ELR (cell line): ENCODE data around the gene CHSY3.

ENCODE experiments used
- DNase-seq: peaks from one replicate; pipeline ENCODE4 v3.0.0-alpha.2; 2015; ENCODE audit warnings: low read depth

CHSY3 gene

GRCh38 chr5:130096483-130096882 is 192.2 kb downstream of the CHSY3 start:
- no peak for DNase-seq

GRCh38 chr5:130099008-130099407 is 194.7 kb downstream of the CHSY3 start:
- no peak for DNase-seq

- DNase-seq: no peak
These were observed 198.1 kb downstream of the CHSY3 start for GRCh38 chr5:130102375-130102774.

- no peak for DNase-seq
These were observed 198.7 kb downstream of the CHSY3 start for GRCh38 chr5:130102960-130103359.

- no peak for DNase-seq
These were observed 200.8 kb downstream of the CHSY3 start for GRCh38 chr5:130104895-130105688.

- DNase-seq: no peak
These were observed 202.2 kb downstream of the CHSY3 start for GRCh38 chr5:130106480-130106879.

- DNase-seq: peak; percentile 54
These were observed 204.9 kb downstream of the CHSY3 start for GRCh38 chr5:130109152-130109551.

GRCh38 chr5:130110328-130110727 is 206.1 kb downstream of the CHSY3 start:
- DNase-seq: no peak

- DNase-seq: no peak
These were observed 207.5 kb downstream of the CHSY3 start for GRCh38 chr5:130111746-130112145.

GRCh38 chr5:130112246-130112645 is 208.0 kb downstream of the CHSY3 start:
- DNase-seq: no peak

- DNase-seq: no peak
These were observed 211.4 kb downstream of the CHSY3 start for GRCh38 chr5:130115686-130116085.

- no peak for DNase-seq
These were observed 212.2 kb downstream of the CHSY3 start for GRCh38 chr5:130116462-130116861.

GRCh38 chr5:130116972-130117371 is 212.7 kb downstream of the CHSY3 start:
- no peak for DNase-seq

GRCh38 chr5:130126746-130127145 is 222.5 kb downstream of the CHSY3 start:
- no peak for DNase-seq

GRCh38 chr5:130135506-130135905 is 231.2 kb downstream of the CHSY3 start:
- peak; percentile 27 for DNase-seq

- DNase-seq: no peak
These were observed 232.0 kb downstream of the CHSY3 start for GRCh38 chr5:130136300-130136699.

- DNase-seq: no peak
These were observed 233.4 kb downstream of the CHSY3 start for GRCh38 chr5:130137681-130138080.

- DNase-seq: peak; percentile 27
These were observed 234.3 kb downstream of the CHSY3 start for GRCh38 chr5:130138406-130139045.

- DNase-seq: peak; percentile 22
These were observed 237.5 kb downstream of the CHSY3 start for GRCh38 chr5:130141659-130142320.

- no peak for DNase-seq
These were observed 247.0 kb downstream of the CHSY3 start for GRCh38 chr5:130151239-130151638.

- DNase-seq: no peak
These were observed 251.2 kb downstream of the CHSY3 start for GRCh38 chr5:130155345-130156011.

- DNase-seq: no peak
These were observed 253.8 kb downstream of the CHSY3 start for GRCh38 chr5:130158036-130158435.

GRCh38 chr5:130159968-130160367 is 255.7 kb downstream of the CHSY3 start:
- no peak for DNase-seq
